Keratinocyte (primary cell): ENCODE data around the gene MAFF. TPM values are rescaled to one million over a fixed set of nuclear protein-coding genes. Genes with fewer than 3 reads are reported as not detected.

Experiments
- DNase-seq: peaks from one replicate; pipeline ENCODE4 v3.0.0-alpha.2; 2011; ENCODE audit warnings: low read depth, missing footprints, low spot score
- FAIRE-seq: peaks from 2 replicates; lab custom pipeline; 2011; peaks lifted over from hg19 to GRCh38; lab: Jason Lieb, UNC
- H2AFZ ChIP-seq: 2 replicates; pipeline ENCODE4 v1.6.0; 2012; ENCODE audit warnings: low read length, control low read depth, inconsistent platforms; ENCODE audit not compliant: control insufficient read depth
- H3K27ac ChIP-seq: 2 replicates; pipeline ENCODE4 v1.5.1; 2011; ENCODE audit warnings: low read length; ENCODE audit not compliant: control insufficient read depth, insufficient read depth
- H3K27me3 ChIP-seq: 3 replicates; pipeline ENCODE4 v1.6.0; 2011; ENCODE audit warnings: low read length; ENCODE audit not compliant: control insufficient read depth, insufficient read depth; ENCODE audit errors: extremely low read depth
- H3K36me3 ChIP-seq, 2 experiments: 2 replicates in 1 of 2; 3 replicates in 1 of 2; pipeline ENCODE4 v1.5.1; 2011; ENCODE audit warnings: low read length in 2 of 2, mild to moderate bottlenecking in 1 of 2; ENCODE audit not compliant: control insufficient read depth in 2 of 2, insufficient read depth in 2 of 2; ENCODE audit errors: extremely low read depth in 1 of 2
- H3K4me1 ChIP-seq: 3 replicates; pipeline ENCODE4 v1.5.1; 2011; ENCODE audit warnings: low read length; ENCODE audit not compliant: control insufficient read depth, insufficient read depth; ENCODE audit errors: extremely low read depth
- H3K4me2 ChIP-seq: 3 replicates; pipeline ENCODE4 v1.6.0; 2011; ENCODE audit warnings: low read depth, low read length; ENCODE audit not compliant: control insufficient read depth, insufficient read depth; ENCODE audit errors: extremely low read depth
- H3K4me3 ChIP-seq, 3 experiments: fragments of 200-600 bp in 1 of 3; sonication (generic) in 1 of 3; 2 replicates in 2 of 3; 3 replicates in 1 of 3; pipeline ENCODE4 v1.5.1; 2011 to 2016; ENCODE audit warnings: low read length in 3 of 3, mild to moderate bottlenecking in 3 of 3, control low read depth in 2 of 3, inconsistent platforms in 1 of 3, low read depth in 1 of 3, mixed read lengths in 1 of 3, mixed run types in 1 of 3, moderate library complexity in 1 of 3; ENCODE audit not compliant: control insufficient read depth in 2 of 3, insufficient read depth in 2 of 3; ENCODE audit errors: extremely low read depth in 1 of 3
- H3K79me2 ChIP-seq: 2 replicates; pipeline ENCODE4 v1.6.0; 2012; ENCODE audit warnings: low read length; ENCODE audit not compliant: control insufficient read depth, insufficient read depth
- H3K9ac ChIP-seq: 3 replicates; pipeline ENCODE4 v1.6.0; 2011; ENCODE audit warnings: low read length; ENCODE audit not compliant: control insufficient read depth, insufficient read depth; ENCODE audit errors: extremely low read depth
- H3K9me1 ChIP-seq: 3 replicates; pipeline ENCODE4 v1.6.0; 2011; ENCODE audit warnings: low read length; ENCODE audit not compliant: control insufficient read depth, insufficient read depth; ENCODE audit errors: extremely low read depth
- H3K9me3 ChIP-seq: 2 replicates; pipeline ENCODE4 v1.5.1; 2012; ENCODE audit warnings: low read depth, low read length; ENCODE audit not compliant: control insufficient read depth
- H4K20me1 ChIP-seq: 3 replicates; pipeline ENCODE4 v1.6.0; 2011; ENCODE audit warnings: low read length; ENCODE audit not compliant: control insufficient read depth, insufficient read depth; ENCODE audit errors: extremely low read depth
- EZH2 ChIP-seq: IDR thresholded peaks from one replicate; pipeline ENCODE4 v1.6.1; 2012; ENCODE audit warnings: inconsistent platforms, mild to moderate bottlenecking, low read length, moderate library complexity
- dilution Hi-C: fragments of 300-500 bp; cut with MboI; formaldehyde crosslinking; loops from one replicate; pipeline ENCODE4 v1.7.0; 2020; ENCODE audit warnings: low sequenced_read_pairs; ENCODE audit not compliant: extremely low pct_ligation_motif_present
- polyA plus RNA-seq, 5 experiments: library from polyadenylated mRNA; depleted of rRNA in 3 of 5; stranded (reverse) in 3 of 5; stranded (forward) in 1 of 5; unstranded in 1 of 5; fragments of >200 nt; gene quantifications; 1 replicate in 1 of 5; 2 replicates in 3 of 5; 3 replicates in 1 of 5; pipeline versions ENCODE4 v1.2.1 to v1.2.3, GENCODE V29; 2011 to 2012; ENCODE audit warnings: missing spikeins in 2 of 5, low read depth in 1 of 5, low replicate concordance in 1 of 5
- TF ChIP-seq, protein P1 (sequence below), 3 experiments: IDR thresholded peaks in 1 of 3; conservative IDR thresholded peaks in 1 of 3; optimal IDR thresholded peaks in 1 of 3; 2 replicates in 2 of 3; 3 replicates in 1 of 3; pipeline versions ENCODE3 to v1.5.1; 2011; ENCODE audit warnings: low read length in 3 of 3, mild to moderate bottlenecking in 3 of 3, moderate library complexity in 2 of 3, control low read depth in 1 of 3, inconsistent platforms in 1 of 3; ENCODE audit not compliant: insufficient read depth in 2 of 3; ENCODE audit errors: extremely low read depth in 1 of 3

The MAFF gene
- polyA plus RNA-seq, 1 donor (not counting 4 experiments of a cell fraction or from before 2014, with no cell fraction given) = 10.5 TPM

DNA sequence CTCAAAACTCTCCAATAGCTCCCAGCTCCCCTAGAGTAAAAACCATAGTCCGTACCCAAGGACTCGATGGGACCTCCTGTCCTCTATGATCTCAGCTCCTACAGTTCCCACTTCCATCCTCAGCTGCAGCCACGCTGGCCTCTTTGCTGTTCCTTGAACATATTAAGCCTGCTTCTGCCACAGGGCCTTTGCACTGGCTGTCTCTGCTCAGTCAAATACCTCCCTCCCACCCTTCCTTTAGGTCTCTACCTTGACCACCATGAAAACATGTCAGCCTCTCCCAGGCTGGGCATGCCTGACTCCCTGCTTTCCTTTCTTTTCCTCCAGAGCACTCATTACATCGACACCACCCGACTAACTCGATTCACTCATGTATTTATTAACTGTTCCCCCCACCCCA lies 46.5 kb downstream of the MAFF start:
- Histone ChIP-seq H3K4me1 (peaks cover 10% of the 10 kb centered on the region), H3K36me3 (peaks cover 27 to 29% of the 10 kb centered on the region in 2 experiments), H3K9ac (no peak overlapping the region), H3K4me2 (no peak overlapping the region), H3K9me3 (no peaks in the 10 kb centered on the region), H3K27me3 (no peaks in the 10 kb centered on the region), H3K79me2 (peaks cover 40% of the 10 kb centered on the region), H3K27ac (no peak overlapping the region), H4K20me1 (peaks cover 8% of the 10 kb centered on the region), H3K9me1 (no peaks in the 10 kb centered on the region), H3K4me3 (no peak overlapping the region), H2AFZ (no peak overlapping the region)
- no peak for FAIRE-seq
- dilution Hi-C loops = no loop called here
- DNase-seq = no peak
- TF ChIP-seq, protein P1, sequence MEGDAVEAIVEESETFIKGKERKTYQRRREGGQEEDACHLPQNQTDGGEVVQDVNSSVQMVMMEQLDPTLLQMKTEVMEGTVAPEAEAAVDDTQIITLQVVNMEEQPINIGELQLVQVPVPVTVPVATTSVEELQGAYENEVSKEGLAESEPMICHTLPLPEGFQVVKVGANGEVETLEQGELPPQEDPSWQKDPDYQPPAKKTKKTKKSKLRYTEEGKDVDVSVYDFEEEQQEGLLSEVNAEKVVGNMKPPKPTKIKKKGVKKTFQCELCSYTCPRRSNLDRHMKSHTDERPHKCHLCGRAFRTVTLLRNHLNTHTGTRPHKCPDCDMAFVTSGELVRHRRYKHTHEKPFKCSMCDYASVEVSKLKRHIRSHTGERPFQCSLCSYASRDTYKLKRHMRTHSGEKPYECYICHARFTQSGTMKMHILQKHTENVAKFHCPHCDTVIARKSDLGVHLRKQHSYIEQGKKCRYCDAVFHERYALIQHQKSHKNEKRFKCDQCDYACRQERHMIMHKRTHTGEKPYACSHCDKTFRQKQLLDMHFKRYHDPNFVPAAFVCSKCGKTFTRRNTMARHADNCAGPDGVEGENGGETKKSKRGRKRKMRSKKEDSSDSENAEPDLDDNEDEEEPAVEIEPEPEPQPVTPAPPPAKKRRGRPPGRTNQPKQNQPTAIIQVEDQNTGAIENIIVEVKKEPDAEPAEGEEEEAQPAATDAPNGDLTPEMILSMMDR (optimal IDR thresholded peaks at IDR 0.05 in 1 of 3, IDR thresholded peaks at IDR 0.05 in 1 of 3, conservative IDR thresholded peaks at IDR 0.05 in 1 of 3; ENCODE audit: extremely low read depth in 1 of 3, insufficient read depth in 2 of 3, low read length in 3 of 3) = no peak
- TF ChIP-seq EZH2 = no peak

DNA sequence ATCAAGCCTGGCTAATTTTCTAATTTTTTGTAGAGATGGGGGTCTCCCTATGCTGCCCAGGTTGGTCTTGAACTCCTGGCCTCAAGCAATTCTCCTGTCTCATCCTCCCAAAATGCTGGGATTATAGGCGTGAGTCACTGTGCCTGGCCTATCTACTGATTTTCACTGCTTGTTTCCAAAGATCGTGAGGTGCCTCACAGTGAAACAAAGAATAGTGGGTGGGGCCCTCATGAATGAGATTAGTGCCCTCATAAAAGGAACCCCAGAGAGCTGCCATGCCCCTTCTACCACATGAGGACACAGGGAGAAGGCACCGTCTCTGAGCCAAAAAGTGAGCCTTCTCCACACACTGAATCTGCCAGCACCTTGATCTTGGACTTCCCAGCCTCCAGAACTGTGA lies 47.5 kb downstream of the MAFF start:
- Histone ChIP-seq H3K27ac (no peak overlapping the region), H3K79me2 (peaks cover 45% of the 10 kb centered on the region), H3K4me1 (no peaks in the 10 kb centered on the region), H4K20me1 (peaks cover 8% of the 10 kb centered on the region), H3K36me3 (peaks cover 21 to 27% of the 10 kb centered on the region in 2 experiments), H2AFZ (no peak overlapping the region), H3K27me3 (no peaks in the 10 kb centered on the region), H3K9me1 (no peaks in the 10 kb centered on the region), H3K9ac (no peak overlapping the region), H3K4me2 (no peak overlapping the region), H3K4me3 (no peak overlapping the region), H3K9me3 (no peaks in the 10 kb centered on the region)
- FAIRE-seq (no peak), DNase-seq (no peak)
- TF ChIP-seq, protein P1 (optimal IDR thresholded peaks at IDR 0.05 in 1 of 3, IDR thresholded peaks at IDR 0.05 in 1 of 3, conservative IDR thresholded peaks at IDR 0.05 in 1 of 3; ENCODE audit: extremely low read depth in 1 of 3, insufficient read depth in 2 of 3, low read length in 3 of 3) = no peak
- dilution Hi-C loops = no loop called here
